NOMO-1 (cell line): ENCODE measurements around the gene PHF19.
A peak's percentile ranks its signal among the peaks of the same experiment; 100 is the strongest.

Experiments
- DNase-seq, 2 experiments: peaks; one replicate each; lab custom pipeline; 2025; ENCODE audit not compliant: unreplicated experiment in 2 of 2; lab: John Stamatoyannopoulos, UW

The PHF19 gene

DNA sequence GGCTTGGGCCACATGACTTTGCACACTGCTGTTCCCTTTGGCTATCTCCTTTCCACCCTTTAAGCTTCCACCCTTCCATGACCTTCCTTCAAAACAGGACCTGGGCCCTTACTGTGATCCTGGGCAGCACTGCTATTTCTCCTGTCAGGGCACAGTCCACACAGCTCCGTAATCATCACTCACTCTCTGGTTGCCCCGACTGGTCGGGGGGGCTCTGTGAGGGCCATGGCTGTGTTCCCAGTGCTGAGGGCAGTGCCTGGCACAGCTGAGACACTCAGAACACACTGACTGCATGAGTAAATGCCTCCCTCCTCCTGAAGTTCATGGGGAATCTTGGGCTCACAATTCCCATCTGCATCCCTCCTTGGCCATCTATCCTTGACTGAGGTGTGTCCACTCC lies 37.4 kb upstream of the PHF19 start:
- DNase-seq: no peak

DNA sequence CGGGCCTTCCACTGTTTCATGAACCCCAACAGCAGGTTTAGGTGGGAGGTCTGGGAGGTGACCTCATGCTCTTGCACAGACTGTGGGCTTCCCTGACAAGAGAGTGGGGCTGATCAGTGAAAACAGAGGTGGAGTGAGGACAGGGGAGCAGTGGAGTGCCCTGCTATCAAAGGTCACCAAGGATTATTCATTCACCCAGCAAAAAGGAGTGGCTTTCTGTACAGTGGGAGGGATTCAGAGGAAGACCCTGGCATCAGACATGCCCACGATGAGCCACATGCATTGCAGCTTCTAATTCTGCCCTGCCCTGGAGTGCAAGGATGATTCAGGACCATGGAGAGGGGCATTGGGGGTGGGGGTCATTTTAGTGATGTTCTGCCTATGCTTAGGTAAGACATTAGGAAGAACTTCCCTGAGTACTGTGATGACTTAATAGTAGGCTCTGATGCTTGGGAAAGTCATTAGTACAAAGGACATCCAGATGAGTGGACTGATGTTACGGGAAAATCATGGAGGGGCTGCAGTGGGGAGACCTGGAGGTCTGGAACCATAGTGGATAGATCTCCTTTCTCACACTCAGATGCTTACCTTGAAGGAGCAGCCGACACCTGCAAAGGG lies 36.8 kb upstream of the PHF19 start:
- DNase-seq: no peak

DNA sequence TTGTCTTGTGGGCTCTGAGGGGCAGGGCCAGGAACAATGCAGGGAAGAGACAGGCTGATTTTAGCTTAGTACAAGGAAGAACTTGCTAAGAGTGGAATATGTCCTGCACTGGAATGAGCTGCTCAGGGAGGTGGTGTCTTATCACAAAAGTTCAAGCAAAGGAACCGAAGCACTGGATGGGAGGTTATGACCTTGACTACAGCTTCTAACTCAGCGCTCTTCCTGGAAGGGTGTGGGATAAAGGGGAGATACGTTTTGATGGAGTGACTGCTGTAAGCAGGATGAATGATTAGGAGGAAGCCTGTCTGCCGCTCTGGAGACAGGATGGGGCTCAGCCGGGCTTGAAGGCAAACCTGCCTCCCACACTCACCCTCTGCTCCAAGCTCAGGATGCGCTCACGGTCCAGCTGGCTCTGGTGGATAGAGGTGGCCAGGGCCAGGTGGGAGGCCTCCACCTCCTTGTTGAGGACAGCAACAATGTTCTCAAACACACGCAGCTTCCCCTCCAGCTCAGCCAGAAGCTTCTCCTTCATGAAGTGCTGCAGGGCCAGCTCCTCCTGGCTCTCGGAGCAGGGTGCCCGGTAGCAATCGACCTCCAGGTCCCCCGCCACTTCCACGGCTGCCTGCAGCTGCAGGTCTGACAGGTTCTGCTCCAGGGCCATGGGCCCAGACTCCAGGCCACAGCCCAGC lies 36.1 kb upstream of the PHF19 start:
- DNase-seq: no peak

DNA sequence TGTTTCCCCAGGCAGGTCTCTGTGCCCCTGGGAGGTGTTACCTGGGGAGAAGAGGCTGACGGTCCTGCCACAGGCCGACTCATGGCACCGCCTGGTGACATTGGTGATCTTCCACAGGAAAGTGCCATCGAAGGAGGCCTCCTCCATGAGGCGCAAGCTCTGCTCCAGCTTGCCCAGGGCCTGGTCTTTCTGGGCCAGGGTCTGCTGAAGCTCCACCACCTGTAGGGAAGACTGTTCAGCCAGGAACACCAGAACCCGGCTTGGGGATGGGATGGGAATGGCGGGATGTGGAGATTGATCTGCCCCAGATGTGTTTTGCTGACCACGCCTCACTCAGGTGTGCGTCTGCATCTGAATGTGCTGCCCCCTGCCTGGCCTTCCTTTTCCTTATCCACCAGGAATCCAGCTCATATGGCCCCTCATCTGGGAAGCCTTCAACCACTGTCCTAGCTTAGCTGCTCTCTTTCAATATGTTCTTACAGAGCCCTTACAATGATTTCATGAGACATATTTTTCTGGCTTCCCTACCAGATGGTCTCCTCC lies 34.4 kb upstream of the PHF19 start:
- no peak for DNase-seq

DNA sequence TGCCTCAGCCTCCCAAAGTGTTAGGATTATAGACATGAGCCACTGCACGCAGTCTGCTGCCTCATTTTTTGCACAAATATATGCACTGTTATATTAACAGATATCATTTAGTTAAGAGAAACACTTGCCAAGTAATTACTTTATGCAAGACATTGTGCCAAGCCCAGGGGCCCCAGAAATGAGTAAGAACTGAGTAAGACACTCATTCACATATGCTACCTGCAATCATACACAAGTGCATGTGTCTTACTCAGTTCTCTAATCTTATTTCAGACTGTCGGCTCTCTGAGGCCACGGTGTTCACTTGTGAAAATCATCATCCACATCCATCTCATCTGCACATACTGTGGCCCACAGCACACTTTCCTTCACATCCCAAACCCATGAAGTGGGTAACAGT lies 33.7 kb upstream of the PHF19 start:
- no peak for DNase-seq

DNA sequence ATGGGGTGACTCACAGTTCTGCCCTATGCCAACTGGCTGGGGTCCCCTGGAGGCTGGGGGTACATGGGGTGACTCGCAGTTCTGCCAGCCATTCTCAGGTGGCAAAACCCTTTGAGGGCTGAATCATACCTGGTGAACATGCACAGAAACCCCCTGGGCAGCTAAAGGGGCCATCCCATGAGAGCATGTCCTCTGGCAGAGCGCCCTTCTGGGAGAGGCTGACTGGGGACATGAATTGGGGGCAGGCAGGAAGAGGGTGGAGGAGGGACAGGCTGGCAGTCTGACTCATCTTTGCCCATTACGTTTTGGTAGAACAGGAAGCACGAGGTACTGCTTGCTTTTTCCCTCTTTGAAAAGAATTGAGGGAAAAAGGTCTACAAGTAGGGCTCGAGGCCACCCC lies 32.9 kb upstream of the PHF19 start:
- DNase-seq: peak in 1 of 2 experiments; percentile 14

DNA sequence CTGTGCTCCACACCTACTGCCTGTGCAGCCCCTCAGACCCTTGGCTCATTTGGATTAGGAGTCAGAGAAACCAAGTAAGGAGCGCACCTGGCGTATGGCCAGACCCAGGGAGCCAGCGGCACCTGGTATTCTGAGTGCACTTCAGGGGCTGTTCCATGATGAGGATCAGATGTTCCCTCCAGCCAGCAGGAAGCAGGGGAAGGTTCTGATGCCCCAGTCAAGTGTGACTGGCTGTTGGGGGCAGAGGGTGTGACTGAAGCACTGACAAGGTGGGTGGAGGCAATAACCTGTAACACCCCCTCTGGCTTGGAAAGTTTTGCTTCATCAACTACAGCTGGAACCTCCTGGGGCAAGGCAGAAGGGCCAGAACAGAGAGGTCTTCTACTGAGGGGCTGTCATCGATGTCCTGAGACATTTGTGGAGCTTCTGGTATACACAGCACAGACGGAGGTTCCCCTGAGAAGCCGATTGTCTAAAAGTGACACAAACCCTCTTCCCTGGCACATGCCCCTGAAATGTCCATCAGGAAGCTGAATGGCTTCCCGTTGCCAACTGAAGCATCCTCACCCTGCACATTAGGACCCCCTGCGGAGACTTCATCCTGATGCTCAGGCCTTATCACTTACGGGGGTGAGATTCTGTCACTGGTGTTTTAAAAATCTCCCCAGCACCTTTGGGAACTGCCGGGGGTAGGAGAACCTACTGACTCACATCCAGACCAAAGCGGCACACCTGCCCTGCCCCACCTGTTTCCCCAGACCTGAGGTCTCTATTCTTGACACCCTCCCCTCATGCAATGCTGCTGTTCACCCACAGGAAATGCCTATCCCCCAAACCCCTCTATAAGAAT lies 28.6 kb upstream of the PHF19 start:
- DNase-seq: no peak

DNA sequence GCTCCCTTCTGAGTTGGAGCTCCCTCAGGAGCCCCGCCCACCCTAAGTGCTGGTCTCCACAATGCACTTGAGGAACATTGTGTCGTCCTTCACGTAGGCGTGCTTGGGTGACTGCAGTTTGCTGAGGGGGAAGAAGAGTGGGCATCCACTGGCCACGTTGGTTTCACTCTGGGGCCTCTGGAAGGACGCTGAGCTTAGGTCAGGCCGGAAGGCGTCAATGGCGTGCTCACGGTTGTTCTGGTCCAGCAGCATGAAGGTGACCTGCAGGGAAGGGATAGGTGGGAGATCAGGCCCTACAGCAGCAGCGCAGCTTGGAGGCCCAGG lies 28.0 kb upstream of the PHF19 start:
- no peak for DNase-seq

DNA sequence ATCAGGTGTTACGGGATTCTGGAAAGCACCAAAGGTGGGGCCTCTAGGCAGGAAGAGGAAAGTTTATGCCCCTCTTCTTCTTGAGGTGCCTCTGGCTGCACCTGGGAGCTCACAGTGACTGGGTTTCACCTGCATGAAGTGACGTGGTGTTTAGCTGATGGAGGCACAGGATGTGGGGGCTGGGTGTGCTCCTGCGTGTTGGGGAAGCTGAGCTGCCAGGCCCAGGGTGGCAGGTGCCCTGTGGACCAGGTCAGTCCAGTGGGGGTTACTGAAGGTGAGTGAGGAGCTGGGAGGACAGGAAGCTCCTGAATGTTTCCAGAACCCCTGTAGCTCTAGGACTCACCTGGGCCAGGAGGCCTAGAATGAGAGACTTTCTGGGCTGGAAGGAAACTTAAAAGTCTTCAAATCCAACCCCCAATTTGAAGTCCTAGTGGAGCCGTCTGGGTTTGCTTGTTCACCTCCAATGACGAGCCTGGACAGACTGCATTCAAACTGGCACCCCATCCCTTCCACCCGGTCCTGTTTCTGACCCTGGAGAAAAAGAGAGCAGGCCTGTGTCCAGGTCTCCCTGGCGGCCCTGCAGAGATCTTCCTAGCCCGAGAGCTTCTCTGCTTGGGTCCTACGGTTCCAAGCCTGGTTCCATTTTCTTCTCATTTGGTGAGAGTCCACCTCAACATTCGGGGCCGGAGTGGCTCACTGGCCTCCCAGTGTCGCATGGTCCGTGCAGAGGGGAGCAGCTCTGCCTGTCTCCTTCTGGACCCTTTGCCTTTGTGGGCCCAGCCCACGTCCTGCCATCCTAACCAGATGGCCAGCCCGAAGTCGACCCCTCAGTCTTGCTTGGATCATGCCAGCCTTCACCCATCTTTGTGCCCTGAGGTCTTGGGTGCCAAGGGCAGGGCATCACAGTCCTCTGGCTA lies 27.3 kb upstream of the PHF19 start:
- DNase-seq: no peak

DNA sequence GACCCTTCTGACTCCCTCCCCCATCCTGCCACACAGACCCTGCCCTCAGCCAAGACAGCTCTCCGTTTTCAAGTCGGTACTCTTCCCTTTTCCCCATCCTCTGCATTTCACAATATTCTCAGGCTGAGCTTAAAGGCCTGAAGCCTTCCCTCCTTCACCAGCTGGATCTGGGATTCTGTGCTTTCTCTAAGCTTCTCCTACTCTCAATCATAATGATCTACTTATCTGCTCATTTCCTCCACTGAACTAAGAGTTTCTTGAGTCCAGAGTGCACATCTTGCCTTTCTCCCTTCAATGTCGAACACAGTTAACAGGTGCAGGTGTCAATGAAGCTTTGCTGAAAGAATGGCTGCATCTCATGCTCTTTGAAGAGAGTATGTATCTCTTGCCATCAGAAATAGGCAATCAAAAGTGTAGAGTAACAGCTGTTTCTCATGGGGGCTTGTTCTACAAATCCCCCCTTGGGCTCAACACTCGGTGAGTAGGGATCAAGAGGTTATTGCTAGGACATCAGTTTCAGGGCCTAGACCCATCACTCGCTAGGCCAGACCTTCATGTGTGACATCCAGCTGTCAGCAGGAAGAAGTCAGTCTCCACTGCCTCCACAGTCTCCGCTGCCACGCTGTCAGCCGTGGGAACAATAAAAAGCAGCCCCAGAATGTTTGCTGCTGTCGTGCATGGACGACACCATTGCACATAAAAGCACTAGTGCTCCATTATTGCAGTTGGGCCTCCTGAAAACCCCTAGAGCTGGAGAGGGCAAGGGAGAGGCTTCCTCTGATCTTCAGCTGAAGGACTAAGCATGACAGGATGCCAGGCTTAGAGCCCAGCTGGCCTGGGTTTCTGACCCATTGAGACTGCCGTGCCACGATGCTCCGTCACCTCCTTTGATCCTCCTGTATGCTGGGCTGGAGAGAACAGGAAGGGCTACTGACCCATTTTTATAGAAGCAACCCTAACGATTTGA lies 25.9 kb upstream of the PHF19 start:
- no peak for DNase-seq

DNA sequence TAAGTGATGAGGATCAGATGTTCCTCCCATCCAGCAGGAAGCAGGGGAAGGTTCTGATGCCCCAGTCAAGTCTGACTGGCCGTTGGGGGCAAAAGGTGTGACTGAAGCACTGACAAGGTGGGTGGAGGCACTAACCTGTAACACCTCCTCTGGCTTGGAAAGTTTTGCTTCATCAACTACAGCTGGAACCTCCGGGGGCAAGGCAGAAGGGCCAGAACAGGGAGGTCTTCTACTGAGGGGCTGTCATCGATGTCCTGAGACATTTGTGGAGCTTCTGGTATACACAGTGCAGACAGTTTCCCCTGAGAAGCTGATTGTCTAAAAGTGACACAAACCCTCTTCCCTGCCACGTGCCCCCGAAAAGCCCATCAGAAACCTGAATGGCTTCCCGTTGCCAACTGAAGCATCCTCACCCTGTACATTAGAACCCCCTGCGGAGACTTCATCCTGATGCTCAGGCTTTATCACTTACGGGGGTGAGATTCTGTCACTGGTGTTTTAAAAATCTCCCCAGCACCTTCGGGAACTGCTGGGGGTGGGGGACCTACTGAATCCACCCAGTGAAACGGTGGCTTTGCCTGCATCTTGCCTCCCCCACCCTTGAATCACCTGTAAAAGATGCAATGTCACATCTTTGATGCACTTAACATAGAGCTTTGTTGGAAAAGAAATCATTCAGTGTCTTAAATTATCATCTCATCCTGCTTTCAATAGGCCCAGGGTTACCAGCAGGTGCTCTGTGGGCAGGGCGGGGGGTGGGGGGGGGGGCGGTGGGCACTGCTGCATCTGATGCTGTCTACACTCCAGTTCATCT lies 25.0 kb upstream of the PHF19 start:
- no peak for DNase-seq

DNA sequence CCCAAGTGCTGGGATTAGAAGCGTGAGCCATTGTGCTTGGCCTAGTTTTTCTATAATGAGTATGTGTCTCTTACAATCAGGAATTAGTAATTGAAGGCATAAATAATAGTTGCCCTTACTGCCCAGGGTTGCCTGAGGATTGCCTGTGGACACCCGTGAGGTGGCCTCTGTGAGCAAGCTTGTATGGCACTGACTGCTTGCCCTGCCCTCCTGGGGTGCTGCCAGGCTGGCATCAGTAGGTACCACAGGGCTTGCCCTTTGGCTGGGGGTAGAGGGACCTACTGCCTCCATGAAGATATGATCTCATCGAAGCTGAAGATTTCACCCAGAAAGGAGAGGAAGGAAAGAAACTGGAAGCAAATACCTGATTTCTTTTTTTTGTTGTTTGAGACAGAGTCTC lies 23.8 kb upstream of the PHF19 start:
- no peak for DNase-seq

DNA sequence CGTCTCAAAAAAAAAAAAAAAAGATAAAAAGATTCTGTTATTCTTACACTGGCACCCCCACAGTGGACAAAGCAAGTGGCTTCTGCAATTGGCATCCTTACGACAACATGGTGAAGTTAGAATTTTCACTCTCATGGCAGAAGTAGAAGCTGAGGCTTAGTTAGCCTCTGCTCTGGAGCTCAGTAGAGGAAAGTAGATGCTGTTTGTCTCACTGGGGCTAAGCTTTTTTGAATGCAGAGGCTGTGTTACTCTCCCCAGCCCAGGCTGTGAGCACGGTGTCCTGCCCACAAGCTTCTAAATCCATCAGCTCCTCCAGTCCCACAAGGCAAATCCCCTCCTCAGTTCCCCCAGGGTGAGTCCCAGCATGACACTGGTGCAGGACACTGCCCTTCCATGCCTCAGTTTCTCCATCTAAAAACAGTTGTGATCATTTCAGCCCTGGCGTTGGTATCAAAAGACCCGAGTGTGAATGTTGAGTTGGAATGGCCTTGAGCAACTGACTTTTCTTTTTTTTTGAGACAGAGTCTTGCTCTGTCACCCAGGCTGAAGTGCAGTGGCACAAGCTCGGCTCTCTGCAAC lies 22.6 kb upstream of the PHF19 start:
- DNase-seq: no peak

DNA sequence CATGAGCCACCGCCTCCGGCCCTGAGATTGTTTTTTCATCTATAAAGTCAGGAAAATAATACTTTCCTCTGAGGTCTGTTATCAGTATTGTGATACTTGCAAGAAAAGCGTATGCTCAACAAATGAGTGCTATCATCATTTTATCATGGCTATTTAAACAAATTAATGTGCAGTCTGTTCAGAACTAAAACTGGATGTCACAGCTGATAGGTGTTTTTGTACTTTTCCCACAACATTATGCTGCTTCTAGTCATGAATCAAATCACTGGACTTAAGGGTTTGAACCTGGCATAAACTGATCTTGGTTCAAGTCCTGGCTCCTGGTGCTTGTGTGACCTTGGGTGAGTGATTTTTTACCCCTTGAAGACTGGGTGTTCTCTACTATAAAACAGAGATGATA lies 21.4 kb upstream of the PHF19 start:
- no peak for DNase-seq

DNA sequence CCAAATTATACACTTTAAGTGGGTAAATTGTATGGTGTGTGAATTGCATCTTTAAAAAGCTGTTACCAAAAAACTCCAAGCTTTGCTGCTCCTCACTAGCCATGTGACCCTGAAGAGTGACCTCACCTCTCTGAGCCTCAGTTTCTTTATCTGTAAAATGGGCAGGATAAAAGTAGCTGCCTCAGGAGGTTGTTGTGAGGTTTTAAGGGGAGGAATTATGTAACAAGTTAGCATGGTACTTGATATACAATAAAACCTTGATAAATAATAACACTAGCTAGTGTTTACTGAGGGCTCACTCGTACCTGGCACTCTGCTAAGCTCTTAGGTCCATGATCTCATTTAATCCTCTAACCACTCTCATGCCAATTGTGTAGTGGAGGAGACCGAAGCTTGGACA lies 19.0 kb upstream of the PHF19 start:
- DNase-seq: no peak

DNA sequence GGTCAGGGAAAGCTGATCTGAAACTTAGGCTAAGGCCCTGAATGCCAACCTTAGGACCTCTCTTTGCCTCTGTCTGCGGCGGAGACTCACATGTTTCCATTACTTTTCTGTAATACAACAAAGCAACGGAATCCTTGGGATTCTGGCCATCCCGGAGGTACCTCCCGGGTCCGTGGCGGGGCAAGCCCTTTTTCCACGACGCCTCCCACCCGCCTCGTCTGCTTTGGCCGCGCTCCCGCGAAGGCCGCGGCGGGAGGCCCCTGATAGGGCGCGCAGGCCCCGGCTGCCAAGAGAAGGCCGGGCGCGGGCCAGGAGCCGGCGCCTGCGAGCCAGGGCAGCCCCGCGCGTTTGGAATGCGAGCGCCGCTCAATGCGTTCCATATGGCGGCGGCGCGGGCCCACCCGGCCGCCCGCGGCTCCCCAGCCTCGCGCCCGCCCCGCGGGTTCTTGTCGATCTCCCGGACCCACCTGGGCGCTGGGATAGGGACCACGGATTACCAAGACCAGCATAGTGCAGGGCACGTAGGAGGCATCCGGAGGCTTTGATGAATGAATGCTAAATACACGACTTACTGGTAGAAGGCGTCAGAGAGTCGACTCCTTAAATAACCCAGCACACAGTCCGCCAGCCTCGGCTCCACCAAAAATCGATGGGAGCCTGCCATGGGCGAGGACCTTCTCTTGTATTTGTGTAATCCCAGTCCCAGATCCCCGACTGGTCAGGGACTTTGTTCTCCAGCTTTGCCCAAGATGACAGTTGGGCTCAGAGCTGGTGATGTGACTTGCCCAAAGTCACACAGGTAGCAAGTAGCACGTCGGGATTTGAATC lies 17.5 kb upstream of the PHF19 start:
- no peak for DNase-seq

DNA sequence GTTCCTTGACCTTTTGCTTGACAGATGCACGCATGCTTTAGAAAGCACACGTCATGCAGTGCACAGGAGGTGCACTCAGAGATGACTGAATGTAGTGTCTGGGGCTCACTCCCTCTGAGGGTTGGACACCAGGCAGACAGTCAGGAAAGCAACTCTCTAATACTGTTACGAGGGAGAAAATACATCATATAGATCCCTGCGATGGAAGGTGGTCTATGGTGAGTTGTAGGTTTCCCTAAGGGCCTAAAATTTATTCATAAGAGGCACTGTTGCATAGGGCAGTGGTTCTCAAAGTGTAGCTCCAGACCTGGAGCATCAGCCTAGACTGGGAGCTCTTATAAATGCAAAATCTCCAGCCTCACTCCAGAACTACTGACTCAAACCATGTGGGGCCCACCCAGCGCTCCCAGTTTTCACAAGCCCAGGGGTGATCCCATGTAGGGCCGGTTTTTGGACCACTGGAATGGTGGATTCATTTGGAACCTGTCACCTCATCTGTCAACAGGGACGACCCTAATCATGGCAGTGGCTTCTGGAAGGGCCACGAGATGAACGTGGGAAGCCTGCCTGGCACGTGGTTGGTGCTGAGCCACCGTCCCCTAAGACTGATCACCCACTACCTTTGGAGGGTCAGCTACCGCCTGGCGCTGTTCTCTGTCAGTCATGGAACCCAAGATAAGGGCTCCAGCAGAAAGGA lies 16.8 kb upstream of the PHF19 start:
- no peak for DNase-seq
